Heart left ventricle (tissue), 16 donors: ENCODE results near the gene SSC5D. TPM values are rescaled to one million over a fixed set of nuclear protein-coding genes. Genes with fewer than 3 reads are reported as not detected.
A peak's percentile ranks its signal among the peaks of the same experiment; 100 is the strongest.

Source experiments
- ATAC-seq, 4 donors: fragments of 200-7000 bp; cut with Tn5 transposase; one replicate each; pipeline ENCODE4 v1.9.1; 2020 to 2022; ENCODE audit warnings: moderate library complexity in 4 of 4, mild to moderate bottlenecking in 3 of 4, moderate number of reproducible peaks in 1 of 4
- DNase-seq, 5 donors: peaks; one replicate each; pipeline ENCODE4 v3.0.0-alpha.2; 2020
- H3K27ac ChIP-seq, 12 donors: fragments of 200-600 bp; sonication (generic) in 4 of 12; one replicate each; pipeline versions ENCODE4 v1.5.0 to v1.8.0; 2016 to 2022; ENCODE audit warnings: mild to moderate bottlenecking in 2 of 12
- H3K27me3 ChIP-seq, 9 donors: fragments of 200-600 bp; sonication (generic) in 2 of 9; one replicate each; pipeline versions ENCODE4 v1.5.1 to v1.8.0; 2016 to 2022; ENCODE audit warnings: mild to moderate bottlenecking in 3 of 9
- H3K36me3 ChIP-seq, 9 donors: fragments of 200-600 bp; sonication (generic) in 2 of 9; one replicate each; pipeline versions ENCODE4 v1.5.0 to v1.8.0; 2018 to 2022; ENCODE audit warnings: mild to moderate bottlenecking in 2 of 9
- H3K4me1 ChIP-seq, 12 donors: fragments of 200-600 bp; sonication (generic) in 4 of 12; one replicate each; pipeline versions ENCODE4 v1.5.0 to v1.8.0; 2016 to 2022; ENCODE audit warnings: mild to moderate bottlenecking in 3 of 12
- H3K4me3 ChIP-seq, 12 donors: fragments of 200-600 bp; sonication (generic) in 4 of 12; one replicate each; pipeline versions ENCODE4 v1.5.0 to v1.8.0; 2017 to 2022; ENCODE audit warnings: mild to moderate bottlenecking in 9 of 12, moderate library complexity in 4 of 12
- H3K9me3 ChIP-seq, 12 donors: fragments of 200-600 bp; sonication (generic) in 4 of 12; one replicate each; pipeline versions ENCODE4 v1.5.0 to v1.8.0; 2016 to 2022; ENCODE audit warnings: mild to moderate bottlenecking in 1 of 12
- CTCF ChIP-seq, 12 donors: fragments of 200-600 bp; sonication (generic) in 4 of 12; IDR thresholded peaks; one replicate each; pipeline versions ENCODE4 v1.5.0 to v1.8.0; 2018 to 2022; ENCODE audit warnings: antibody characterized with exemption in 12 of 12, mild to moderate bottlenecking in 5 of 12
- POLR2A ChIP-seq, 2 donors: fragments of 450-650 bp; IDR thresholded peaks; one replicate each; pipeline ENCODE4 v1.6.1; 2017; ENCODE audit warnings: antibody characterized with exemption in 2 of 2, mild to moderate bottlenecking in 2 of 2, moderate library complexity in 2 of 2
- WGBS, 4 donors: extraction: QIAGEN DNeasy Blood & Tissue Kit in 2 of 4; methylation state at CpG; one replicate each; pipeline versions ENCODE4 v1.1.5 to v1.1.7; 2013 to 2018; 5-methylcytosine and 5-hydroxymethylcytosine counted together
- intact Hi-C, 10 donors: fragments of 100-400 bp; cut with DNase I; formaldehyde crosslinking; loops; one replicate each; pipeline versions ENCODE4 v1.11.1 to v1.14.2; 2022
- polyA plus RNA-seq, 2 donors: library from polyadenylated mRNA; stranded (reverse); fragments of 200-250 nt; gene quantifications; one replicate each; pipeline ENCODE4 v1.2.3, GENCODE V29; 2013
- total RNA-seq, 9 donors: library from RNA; depleted of rRNA in 2 of 9; stranded (reverse); fragments of >200 nt in 2 of 9; fragmentation: NEBNext Ultra II Directional in 3 of 9; extraction: Animal tissue kit (Norgen Biotek cat#: 25700) in 3 of 9; gene quantifications; one replicate each; pipeline versions ENCODE4 v1.1.0 to v1.2.4, GENCODE V29; 2016 to 2023
- donor health status: ischemic (EF 13 %, LVEDD 7.1; RV severe dilation, severe dysfunction).
- donor health status: healthy with polysubstance abuse.
- donor health status: DM: no; HTN: yes; CAD: no.
- donor health status: DM: no; HTN: no; CAD: no.
- donor health status: ischemic (EF 25% LVEDD 6.9; RV normal size, moderate dysfunction).
- donor health status: ischemic (EF 25% LVEDD 5.7; RV mildly dilated, moderate dysfunction).
- donor health status: healthy.
- donor health status: DM: yes; HTN: yes; CAD: no.
- donor health status: ischemic (EF 35%, LVEDD 5.7; RV mildly dilated, moderate dysfunction).
- donor health status: nonischemic (EF 11% LVEDD 7.7; RV severe dilation, severe dysfunction).
- donor health status: DM: yes; HTN: yes; CAD: no.
- donor health status: PGD.
- donor health status: ischemic (EF 29% LVEDD 5.4; RV normal size, mild dysfunction).
- donor health status: nonischemic (EF 23%, LVEDD 6.1; RV moderate dilation, normal function).

Gene SSC5D
- total and polyA plus RNA-seq, 11 donors: 0.91 to 6.2 (median 3.1) TPM

DNA sequence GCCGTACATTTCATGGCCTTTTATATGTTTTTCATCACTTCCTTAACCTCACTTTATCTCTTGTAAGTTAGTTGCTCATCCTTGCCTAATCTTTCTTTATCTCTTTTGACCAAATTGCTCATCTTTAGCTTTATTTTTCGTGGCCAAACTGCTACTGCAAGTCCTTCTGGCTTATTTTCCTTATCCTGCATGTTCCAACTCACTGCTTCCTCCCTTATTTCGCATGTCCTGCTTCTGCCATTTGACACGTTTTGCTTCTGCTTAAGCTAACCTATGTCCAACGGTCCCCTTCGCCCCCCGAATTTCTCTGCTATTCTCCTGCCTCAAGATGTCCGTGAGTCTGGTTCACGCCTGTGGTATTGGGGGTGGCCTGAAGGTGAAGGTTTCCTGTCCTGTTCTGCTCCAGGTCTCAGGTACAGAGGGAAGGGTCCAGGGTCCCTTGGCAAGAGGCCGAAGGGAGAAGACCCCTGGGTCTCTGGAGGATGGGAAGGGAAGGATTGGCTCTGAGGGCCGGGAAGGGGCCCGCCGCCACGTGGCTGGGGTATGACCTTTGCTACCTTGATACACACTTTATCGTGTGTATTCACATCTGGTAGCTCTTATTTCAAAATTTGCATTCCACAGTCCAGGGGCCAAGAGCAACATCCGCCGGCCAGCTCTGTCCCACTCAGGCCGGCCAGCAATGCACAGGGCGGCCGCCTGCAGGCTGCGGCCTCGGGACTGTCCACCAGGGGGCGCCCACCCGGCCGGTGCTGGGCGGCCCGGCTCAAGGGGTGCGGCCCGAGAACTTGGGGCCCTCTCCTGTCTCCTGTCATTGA is 20.8 kb upstream of the SSC5D start:
- Histone ChIP-seq H3K4me1 (peaks cover 0 to 12% (median 7%) of the 10 kb centered on the region in 12 donors), H3K27me3 (no peaks in the 10 kb centered on the region), H3K4me3 (no peak overlapping the region), H3K36me3 (no peaks in the 10 kb centered on the region), H3K27ac (no peak overlapping the region), H3K9me3 (no peaks in the 10 kb centered on the region)
- 29 to 33% (median 31%) methylated on average over 26 to 29 of the region's 29 CpGs for WGBS, 4 donors
- peak; percentile 74 to 89 (median 88) for ATAC-seq
- DNase-seq: peak; percentile 62 to 88 (median 74)
- intact Hi-C loops: loop anchor here (1.0 to 5.0 kb wide), 6 partner anchors 35 to 165 kb away; no protein-coding TSS in a partner anchor
- TF ChIP-seq POLR2A (IDR thresholded peaks at IDR 0.05) (no peak), CTCF (IDR thresholded peaks at IDR 0.05) (peak; percentile 96 to 100 (median 99))

- WGBS, 4 donors: 5 to 26% (median 21%) methylated on average over 4 of the region's 4 CpGs
Measured at GRCh38 chr19:55468054-55468393, 20.2 kb upstream of the SSC5D start.

DNA sequence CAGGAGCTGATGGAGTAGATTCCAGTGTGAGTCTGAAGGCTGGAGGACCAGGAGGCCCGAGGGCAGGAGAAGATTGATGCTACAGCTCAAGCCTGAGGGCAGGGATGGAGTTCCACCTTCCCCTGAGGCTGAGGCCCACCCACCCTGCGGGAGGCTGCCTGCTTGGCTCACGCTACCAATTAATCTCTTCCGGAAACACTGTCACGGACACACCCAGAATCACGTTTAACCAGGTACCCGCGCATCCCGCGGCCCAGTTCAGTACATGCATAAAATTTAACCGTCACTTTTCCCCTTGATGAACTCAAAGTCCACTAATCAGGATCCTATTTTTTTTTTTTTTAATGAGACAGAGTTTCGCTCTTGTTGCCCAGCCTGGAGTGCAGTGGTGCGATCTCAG is 17.0 kb upstream of the SSC5D start:
- H3K4me1 ChIP-seq: peaks cover 0 to 20% (median 11%) of the 10 kb centered on the region in 12 donors
- H3K27me3 ChIP-seq: no peaks in the 10 kb centered on the region
- H3K9me3 ChIP-seq: no peaks in the 10 kb centered on the region
- TF ChIP-seq POLR2A (IDR thresholded peaks at IDR 0.05) (no peak), CTCF (IDR thresholded peaks at IDR 0.05) (no peak)
- no peak overlapping the region for H3K27ac ChIP-seq
- no peaks in the 10 kb centered on the region for H3K36me3 ChIP-seq
- DNase-seq (no peak), ATAC-seq (no peak)
- intact Hi-C loops: loop anchor here in 1 of 10 donors (5.0 kb wide), 1 partner anchor 161 kb away; no protein-coding TSS in a partner anchor
- H3K4me3 ChIP-seq: no peak overlapping the region
- 77 to 88% (median 83%) methylated on average over 13 of the region's 13 CpGs for WGBS, 4 donors

More at GRCh38 chr19:55468054-55468393, 20.2 kb upstream of the SSC5D start:
- no peaks in the 10 kb centered on the region for H3K9me3 ChIP-seq
- TF ChIP-seq POLR2A (IDR thresholded peaks at IDR 0.05): no peak
- peak in 4 of 12 donors; percentile 2 to 44 (median 12) for TF ChIP-seq CTCF (IDR thresholded peaks at IDR 0.05)
- peaks cover 0 to 10% (median 5%) of the 10 kb centered on the region in 12 donors for H3K4me1 ChIP-seq
- no peak overlapping the region for H3K4me3 ChIP-seq
- intact Hi-C loops: loop anchor here in 4 of 10 donors (1.0 to 5.0 kb wide), 4 partner anchors 34 to 165 kb away; no protein-coding TSS in a partner anchor
- H3K27ac ChIP-seq: no peak overlapping the region
- H3K36me3 ChIP-seq: no peaks in the 10 kb centered on the region
- no peak for DNase-seq
- no peak for ATAC-seq
- no peaks in the 10 kb centered on the region for H3K27me3 ChIP-seq

- DNase-seq (no peak), ATAC-seq (no peak)
- 77 to 100% (median 83%) methylated on average over 5 to 8 of the region's 8 CpGs for WGBS, 4 donors
- no peaks in the 10 kb centered on the region for H3K9me3 ChIP-seq
- no peak overlapping the region for H3K4me3 ChIP-seq
- no peak for TF ChIP-seq CTCF (IDR thresholded peaks at IDR 0.05)
- TF ChIP-seq POLR2A (IDR thresholded peaks at IDR 0.05): no peak
- no peaks in the 10 kb centered on the region for H3K36me3 ChIP-seq
- no peaks in the 10 kb centered on the region for H3K27me3 ChIP-seq
- intact Hi-C loops: loop anchor here in 1 of 10 donors (5.0 kb wide), 1 partner anchor 160 kb away; no protein-coding TSS in a partner anchor
- H3K4me1 ChIP-seq: peaks cover 0 to 21% (median 13%) of the 10 kb centered on the region in 12 donors
- no peak overlapping the region for H3K27ac ChIP-seq
Measured at GRCh38 chr19:55472463-55472862, 15.8 kb upstream of the SSC5D start.
